NB4 (cell line): ENCODE data around the gene ACVR1.

ENCODE experiments used
- MYC ChIP-seq: IDR thresholded peaks from 2 replicates; pipeline ENCODE4 v1.6.1; 2011; ENCODE audit warnings: low read depth, low read length
- TF ChIP-seq, protein P1 (sequence below): IDR thresholded peaks from one replicate; pipeline ENCODE4 v1.5.1; 2012; ENCODE audit warnings: low read depth, low read length
- TF ChIP-seq, protein P2 (sequence below): IDR thresholded peaks from 2 replicates; pipeline ENCODE4 v1.6.1; 2011; ENCODE audit warnings: low read depth, low read length

DNA sequence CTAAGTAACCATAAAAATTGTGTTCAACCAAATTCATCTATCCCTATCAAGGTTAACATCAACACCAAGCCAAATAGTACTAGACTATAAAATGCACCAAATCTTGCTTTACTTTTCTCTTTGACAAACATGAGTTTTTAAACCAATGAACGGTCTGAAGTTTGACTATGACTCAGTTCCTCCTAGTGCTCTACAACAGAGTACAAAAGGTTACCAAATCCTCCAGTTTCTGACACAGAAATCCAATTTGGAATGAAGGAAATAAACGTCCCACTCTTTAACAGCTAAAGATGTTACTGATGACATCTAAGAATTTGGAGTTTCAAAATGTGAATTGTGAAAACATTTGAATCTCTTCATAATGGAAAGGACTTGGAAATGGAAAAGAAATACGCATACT lies 11.8 kb upstream of the ACVR1 start:
- TF ChIP-seq, protein P1, sequence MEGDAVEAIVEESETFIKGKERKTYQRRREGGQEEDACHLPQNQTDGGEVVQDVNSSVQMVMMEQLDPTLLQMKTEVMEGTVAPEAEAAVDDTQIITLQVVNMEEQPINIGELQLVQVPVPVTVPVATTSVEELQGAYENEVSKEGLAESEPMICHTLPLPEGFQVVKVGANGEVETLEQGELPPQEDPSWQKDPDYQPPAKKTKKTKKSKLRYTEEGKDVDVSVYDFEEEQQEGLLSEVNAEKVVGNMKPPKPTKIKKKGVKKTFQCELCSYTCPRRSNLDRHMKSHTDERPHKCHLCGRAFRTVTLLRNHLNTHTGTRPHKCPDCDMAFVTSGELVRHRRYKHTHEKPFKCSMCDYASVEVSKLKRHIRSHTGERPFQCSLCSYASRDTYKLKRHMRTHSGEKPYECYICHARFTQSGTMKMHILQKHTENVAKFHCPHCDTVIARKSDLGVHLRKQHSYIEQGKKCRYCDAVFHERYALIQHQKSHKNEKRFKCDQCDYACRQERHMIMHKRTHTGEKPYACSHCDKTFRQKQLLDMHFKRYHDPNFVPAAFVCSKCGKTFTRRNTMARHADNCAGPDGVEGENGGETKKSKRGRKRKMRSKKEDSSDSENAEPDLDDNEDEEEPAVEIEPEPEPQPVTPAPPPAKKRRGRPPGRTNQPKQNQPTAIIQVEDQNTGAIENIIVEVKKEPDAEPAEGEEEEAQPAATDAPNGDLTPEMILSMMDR = no peak
- TF ChIP-seq MYC = no peak
- TF ChIP-seq, protein P2, sequence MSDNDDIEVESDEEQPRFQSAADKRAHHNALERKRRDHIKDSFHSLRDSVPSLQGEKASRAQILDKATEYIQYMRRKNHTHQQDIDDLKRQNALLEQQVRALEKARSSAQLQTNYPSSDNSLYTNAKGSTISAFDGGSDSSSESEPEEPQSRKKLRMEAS = no peak
